ELR (cell line): ENCODE measurements around the gene TAL1.

Source experiments
- DNase-seq: peaks from one replicate; pipeline ENCODE4 v3.0.0-alpha.2; 2015; ENCODE audit warnings: low read depth

Gene TAL1

DNA sequence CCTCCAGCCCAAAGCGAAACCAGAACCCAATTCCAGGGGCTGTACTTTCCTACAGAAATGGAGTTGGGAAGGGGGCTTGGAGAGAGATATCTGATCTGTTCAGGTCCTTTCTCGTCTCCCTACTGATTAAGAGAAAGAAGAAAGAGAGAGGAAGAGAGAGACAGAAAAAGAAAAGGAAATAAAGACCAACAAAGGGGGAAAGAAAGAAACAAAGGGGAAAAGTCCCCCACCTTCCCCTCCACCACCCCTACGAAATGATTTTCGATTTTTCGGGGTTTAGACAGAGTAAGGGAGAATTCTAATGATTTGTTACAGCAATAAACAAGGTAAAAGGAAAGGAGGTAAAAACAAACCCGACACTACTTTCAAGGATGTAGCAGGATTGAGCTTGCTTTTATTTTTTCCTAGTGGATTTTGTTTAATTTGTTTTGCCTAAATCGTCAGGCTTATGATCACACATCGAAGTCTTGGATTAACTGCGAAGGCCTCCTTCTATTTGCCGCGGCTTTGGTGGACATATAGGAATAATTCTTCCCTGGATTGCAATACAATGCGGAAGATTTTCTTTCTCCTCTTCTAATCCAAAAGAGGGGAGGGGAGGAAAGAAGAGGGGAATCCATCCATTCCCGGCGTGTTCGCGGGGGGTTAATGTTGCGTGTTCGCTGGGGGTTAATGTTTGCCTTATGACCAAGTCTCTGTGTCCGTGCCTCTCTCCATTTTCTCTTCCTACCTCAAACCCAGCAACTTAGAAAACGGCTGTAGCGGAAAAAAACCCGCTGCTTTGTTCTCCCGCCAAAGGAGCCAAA is 1.9 kb downstream of the TAL1 start:
- no peak for DNase-seq

DNA sequence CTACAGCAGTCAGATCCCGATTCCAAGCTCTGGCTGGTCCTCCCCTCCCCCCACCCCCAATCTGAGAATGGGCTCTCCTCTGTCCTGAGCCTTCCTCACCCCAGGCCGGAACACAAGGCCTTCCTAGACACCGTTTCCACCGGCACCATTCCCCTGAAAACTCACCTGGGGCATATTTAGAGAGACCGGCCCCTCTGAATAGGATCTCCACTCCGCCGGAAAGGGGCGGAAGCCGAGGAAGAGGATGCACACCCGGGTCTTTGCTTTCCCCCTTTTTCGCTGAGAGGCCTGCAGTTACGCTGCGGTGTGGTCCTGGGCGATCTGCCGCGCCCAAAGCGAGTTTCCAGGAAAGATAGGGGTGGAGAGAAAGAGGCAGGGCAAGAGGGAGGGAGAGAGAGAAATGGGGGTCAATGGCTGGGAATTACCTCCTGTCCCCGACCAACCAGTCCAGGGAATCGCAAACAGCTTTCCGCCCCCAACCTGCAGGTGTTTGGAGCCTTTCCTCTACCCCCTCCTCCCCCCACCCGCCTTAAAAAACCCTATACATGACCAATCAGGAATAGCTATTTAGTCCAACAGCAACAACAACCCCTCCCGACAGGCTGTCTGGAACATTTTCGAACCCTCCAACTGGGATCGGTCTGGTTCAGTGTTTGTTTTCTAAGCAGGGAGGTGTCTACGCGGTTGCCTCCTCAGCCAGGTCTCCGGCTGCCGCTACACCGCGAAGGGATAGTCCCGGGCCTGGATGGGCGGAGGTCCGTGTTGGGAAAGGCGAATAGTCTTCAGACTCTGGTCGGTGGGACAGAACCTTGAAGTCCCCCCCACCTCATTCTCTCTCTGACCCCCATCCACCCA is 2.8 kb downstream of the TAL1 start:
- DNase-seq: no peak

DNA sequence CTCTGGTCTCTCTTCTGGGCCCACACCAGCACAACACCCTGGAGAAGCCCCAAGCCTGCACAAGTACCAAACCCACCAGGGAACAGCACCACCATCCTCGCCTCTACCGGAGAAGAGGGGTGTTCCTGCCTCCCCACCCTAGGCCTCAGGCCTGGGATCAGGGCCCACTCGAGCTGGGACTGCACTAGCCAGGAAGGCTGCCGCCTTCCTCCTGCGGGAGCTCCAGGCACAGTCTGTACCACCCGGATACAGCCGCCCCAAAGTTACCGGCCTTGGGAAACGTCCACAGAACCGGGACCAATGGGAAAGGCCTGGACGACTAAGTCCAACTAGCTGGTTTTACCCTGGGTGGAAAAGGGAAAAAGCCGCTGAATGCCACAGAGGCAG is 3.4 kb downstream of the TAL1 start:
- no peak for DNase-seq

DNA sequence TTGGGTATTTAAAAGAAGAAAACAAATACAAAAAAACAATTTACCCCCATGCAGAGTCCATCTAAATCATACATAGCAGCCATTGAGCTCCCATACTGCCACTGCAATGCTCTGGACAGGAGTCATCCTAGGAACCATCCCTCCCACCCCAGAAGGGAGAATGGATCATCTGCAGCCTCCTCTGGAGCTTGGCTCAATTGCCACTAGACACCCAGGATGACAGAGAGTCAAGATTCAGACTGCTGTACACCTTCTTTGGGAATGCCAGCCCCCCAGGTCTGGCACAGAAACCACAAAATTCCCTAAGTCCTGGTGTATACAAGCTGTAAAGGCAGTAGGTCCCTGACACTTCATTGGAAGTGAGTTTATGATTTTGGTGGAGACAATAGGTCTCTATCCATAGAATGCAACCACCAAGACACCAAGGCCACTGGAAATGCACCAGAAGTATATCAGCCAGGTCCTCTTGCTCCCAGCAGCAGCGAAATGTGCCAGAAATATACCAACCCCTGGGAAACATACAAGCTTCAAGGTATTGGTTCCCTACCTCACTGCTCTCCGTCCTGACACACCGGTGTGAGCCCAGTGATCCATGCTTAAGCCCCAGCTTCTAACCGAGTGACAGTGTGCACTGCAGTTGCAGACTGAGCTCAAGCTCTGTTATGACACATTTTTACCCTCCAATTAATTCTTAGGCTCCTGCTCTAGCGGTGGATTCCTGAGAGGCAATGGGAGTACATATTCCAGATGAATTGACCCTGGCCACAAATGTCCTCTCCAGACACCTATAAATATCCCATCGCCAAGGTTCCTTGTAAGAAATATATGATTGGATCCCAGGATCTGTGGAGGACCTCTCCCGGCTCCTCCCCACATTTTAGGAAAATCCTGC is 4.4 kb downstream of the TAL1 start:
- no peak for DNase-seq

DNA sequence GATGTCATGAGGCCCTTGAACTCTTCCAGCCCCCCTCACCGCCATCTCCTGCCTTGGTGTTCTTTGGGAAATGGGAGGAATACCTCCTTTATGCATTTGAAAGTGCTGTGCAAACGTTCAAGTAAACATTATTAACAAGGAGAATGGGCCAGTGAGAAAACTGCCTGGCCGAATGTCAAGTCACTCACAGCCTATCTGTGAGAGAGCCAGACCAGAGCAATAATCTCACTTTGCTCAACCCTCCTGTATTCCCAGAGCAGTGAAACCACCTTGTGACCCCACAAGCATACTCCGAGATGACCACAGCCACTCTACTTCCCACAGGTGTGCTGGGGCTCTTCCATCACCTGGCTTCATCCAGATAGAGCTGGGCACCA is 5.2 kb downstream of the TAL1 start:
- no peak for DNase-seq

DNA sequence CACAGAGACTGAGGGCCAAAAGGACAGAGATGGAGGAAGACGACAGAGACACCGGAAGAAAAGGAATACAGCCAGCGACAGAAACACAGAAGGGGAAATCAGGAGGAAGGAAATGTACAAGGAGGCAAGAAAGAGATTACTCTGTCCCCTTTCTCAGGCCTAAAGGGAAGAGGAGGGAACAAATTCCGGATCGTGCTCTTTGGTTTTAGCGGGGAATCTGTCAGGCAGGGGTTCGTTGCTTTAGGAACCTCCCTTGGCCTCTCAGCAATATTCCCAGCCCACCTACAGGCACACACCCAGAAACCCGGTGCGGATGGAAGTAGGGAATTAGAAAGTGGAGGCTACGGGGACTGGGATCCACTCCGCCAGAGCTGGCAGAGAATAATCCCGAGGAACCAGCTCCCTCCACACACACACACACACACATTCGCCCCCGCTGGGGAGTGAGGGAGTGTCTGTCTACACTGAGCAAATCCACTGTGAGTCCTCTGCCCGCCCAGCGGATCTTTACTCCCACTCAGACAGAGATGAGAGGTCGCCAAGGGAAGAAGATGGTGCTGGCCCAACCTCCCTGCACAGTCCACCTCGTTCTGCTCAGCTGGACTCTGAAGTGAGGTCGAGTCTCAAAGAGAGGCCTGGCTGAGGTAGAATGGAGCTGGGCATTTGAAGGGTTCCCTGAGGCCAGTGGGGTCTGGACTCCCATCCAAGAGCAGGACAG is 5.7 kb downstream of the TAL1 start:
- no peak for DNase-seq

DNA sequence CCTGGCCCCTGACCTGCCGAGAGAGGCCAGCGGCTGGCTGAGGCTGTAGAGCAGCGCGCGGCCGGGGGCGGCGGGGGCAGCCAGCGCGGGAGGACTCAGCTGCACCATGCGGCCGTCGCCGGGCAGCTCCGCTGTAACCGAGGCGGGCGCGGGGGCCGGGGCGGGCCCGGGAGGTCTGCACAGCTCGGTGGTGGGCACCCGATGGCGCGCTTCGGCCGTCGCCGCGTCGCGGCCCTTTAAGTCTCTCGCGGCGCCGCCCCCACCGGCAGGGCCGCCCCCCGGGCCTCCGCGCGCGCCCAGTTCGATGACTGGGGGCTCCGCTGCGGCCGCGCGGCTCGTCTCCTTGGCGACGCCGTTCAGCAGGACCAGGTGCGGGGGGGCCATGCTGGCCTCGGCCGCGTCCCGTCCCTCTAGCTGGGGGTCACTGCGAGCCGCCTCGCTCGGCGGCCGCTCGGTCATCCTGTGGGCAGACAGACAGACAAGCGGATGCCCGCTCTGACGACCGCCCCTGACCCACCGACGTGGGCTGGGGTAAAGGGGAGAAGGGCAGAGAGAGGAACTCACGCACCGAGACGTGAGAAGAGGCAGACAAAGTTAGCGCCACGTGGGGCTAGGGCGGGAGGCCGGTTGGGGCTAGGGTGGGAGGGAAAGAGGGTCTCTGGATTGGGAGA is 6.5 kb downstream of the TAL1 start:
- DNase-seq: no peak

DNA sequence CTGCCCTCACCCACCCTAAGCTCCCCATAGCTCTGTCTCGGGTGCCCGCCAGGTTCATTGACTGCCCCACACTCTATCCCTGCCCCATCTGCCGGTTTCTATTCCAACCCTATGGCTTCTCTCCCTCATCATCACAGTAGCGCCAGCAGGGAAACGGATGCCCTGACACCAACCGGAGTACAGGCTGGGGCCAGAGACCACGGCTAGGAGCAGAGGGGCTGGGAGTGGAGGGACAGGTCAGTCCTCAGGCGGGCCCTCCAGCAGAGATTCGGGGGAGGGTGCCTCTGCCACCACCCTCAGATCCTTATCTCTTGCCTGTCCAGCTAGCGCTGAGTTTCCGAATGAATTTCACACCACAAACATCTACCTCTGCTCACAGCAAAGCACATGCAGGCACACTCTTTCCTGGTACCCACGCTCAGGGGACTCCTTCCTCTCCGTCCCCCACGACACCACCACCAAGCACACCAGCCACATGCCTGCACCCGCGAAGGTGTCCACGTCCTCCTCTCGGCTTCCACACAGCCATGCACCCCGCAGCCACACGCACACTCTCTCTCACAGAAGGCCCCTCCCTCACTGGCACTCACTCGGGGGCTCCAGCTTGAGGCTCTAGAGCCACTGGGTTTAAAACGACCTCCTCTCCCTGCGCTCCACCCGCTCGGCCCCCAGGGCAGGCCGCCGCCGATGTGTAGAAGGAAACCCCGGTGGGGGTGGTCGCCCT is 7.2 kb downstream of the TAL1 start:
- no peak for DNase-seq

DNA sequence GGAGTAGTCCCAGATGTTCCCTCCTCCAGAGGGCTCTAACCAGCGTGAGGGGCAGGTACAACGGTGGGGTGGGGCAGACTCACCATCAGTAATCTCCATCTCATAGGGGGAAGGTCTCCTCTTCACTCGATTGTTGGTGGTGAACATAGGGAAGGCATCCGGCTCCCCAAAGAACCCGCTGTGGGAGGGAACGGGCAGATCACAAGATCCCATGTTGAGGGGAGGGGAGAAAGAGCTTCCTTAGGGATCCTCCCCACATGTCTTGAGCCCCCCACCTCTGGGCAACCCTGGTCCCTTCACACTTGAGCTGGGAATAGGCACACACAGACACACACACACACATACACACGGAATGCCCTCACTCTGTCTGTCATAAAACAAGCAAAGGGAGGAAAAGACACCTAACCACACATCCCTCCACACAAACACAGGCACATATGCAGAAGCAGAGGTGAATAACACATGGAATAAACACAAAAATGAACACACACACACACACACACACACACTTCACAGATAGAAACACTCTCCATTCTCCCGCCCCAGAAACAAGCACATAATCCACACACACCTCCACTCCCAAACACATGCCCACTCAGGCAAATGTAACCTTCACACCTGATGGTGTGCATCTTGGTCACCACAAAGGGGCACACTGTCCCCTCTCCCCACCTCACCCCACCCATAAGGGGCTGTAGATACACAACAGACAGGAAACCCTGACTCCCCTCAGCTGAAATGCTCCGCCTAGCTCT is 7.9 kb downstream of the TAL1 start:
- DNase-seq: no peak

DNA sequence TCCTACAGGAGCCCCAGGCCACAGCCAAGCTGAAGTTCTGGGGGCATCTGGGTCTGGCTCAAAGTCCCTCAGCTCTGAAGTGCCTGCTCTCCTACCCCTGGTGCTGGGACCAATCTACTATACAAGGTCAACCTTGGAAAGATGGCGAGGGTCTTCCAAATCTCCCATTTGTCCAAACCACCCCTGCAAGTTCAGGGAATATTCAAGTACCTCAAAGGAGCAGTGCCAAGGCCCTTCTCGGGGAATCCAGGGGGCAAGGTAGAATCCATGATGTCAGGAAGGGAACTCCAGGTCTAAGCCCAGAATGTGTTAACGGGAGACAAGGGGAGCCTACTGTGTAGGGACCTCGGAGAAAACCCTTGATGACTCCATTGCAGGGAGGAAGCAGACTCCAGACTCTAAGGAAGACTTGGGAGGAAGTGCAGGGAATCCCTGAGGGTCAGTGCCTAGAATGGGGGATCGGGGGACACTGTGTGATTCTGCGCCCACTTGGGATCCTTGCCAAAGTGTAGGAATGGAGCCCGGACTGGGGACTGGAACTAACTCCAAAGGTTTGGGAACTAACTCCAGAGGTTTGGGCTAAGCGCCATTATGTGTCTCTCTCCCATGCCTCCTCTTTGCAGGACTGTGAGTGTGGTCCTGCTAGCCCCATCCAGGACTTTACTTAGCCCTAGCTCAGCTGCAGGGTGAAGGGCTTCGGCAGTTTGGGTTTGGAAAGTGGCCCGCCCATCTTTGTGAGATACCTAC is 8.7 kb downstream of the TAL1 start:
- no peak for DNase-seq

DNA sequence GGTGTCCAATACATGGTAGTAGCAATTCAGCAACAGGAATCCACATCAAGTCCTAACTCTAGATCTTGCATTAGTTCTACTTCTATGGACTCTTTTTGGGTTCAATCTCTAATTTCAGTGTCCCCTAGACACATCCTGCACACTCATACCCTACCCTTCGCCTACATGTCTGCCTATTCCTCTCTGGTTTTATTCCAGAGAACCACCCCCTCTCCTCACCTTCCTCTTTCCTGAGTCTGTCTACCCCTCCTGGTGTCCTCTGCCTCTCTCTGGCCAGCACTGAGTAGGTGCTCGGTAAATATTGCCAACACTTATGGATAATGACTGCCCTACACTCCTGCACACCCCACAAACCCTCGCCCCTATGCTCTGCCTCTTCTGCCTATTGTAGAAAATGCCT is 9.5 kb downstream of the TAL1 start:
- DNase-seq: no peak

DNA sequence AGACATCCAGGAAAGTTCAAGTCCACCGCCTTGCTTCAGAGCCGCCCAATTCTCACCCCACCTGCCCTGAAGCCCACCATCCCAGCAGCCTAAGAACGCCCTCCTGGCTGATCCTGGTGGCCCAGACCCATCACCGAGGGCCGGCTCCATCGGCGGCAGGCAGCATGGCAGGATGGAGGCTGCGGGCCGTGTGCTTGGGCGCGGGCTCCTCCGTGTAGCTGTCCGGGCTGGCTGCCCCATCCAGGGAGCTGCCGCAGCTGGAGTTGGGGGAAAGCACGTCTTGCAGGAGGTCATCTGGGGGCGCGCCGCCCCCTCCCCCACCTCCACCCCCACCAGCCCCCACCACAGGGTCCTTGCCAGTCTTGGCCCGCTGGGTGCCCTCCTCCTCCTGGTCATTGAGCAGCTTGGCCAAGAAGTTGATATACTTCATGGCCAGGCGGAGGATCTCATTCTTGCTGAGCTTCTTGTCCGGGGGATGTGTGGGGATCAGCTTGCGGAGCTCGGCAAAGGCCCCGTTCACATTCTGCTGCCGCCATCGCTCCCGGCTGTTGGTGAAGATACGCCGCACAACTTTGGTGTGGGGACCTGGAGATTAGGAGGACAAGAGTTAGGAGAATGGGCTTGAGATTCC is 12.3 kb downstream of the TAL1 start:
- no peak for DNase-seq

DNA sequence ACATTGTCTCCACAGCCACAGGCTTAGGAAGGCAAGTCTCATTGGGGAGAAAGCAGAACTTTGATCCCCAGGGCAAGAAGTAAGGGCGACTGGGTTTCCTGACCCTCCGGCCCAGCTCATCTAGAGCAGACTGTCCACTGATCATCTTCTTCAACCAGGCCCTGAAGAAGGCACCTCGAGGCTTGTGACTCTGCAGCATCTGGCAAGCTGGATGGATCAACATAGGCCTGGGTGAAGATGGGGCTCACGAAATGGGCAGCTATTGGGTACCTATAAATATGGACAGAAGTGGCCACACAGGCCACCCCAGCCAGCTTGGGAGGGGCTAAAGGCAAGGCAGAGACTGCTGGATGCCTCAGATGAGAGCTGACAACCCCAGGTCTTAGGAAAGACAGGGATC is 13.0 kb downstream of the TAL1 start:
- no peak for DNase-seq

DNA sequence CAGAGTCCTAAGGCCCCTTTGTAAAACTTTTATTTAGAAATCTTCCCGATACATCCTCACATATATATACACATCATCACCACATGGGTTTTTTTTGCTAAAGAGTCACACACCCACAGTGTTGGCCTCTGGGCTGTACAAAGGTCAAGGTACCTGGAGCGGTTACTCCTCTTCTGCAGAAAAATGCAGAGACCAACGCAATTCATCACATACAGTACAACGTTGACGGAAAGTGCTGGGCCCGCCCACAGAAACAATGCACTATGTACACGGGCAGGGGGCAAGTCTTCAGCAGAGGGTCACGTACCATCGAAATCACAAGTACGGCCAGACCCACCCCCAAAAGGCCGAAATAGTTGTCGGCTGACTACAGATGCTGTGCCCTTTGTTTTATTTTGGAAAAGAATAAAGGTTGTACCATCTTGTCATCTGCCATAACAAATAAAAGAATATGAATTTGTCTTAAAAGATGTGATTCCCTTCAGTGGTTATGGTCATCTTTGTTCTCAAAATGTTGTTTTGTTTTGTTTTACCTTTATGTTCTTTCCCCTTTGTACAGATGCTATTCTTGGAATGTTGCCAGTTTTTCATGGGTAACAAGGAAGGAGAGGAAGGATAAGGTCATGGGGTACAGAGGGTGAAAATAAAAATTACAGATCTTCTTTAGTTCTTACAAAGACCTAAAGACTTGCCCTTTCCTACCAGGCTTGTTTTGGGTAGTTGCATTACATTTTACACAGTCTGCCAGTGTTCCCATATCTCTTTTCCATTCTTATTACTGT is 15.6 kb downstream of the TAL1 start:
- DNase-seq: no peak

DNA sequence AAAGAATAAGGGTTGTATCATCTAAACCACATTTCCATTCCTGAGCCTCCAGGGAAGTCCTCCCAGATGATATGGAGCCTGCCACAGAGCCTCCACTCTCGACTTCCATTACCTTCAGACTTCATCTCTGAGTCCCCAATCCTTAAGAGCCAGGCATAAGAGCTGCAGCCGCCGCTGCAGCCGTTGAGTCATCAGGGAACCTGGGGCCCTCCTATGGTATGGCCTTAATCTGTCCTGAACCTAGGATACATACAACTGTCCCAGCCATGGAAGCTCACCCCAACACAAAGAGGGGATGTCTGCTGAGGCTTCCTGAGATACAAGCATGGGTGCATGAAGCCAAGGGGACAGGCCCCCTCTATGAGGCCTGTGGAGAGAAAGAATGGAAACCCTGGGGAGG is 16.3 kb downstream of the TAL1 start:
- no peak for DNase-seq

DNA sequence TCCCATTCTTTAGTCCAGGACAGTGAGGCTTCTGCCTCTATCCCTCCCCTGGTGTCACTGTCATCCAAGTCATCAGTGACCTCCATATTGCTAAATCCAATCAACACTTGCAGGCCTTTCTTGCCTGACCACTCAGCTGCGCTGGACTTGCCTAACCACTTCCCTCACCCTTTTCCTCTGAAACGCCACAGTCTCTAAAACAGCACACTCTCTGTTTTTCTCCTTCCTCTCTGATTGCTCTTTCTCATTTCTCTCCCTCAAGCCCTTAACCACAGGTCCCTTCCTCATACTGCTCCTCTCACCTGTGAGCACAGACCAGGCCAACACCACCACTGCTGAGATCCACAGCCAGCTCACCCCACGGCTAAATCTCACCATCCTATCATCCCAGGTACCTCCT is 17.5 kb downstream of the TAL1 start:
- DNase-seq: no peak

DNA sequence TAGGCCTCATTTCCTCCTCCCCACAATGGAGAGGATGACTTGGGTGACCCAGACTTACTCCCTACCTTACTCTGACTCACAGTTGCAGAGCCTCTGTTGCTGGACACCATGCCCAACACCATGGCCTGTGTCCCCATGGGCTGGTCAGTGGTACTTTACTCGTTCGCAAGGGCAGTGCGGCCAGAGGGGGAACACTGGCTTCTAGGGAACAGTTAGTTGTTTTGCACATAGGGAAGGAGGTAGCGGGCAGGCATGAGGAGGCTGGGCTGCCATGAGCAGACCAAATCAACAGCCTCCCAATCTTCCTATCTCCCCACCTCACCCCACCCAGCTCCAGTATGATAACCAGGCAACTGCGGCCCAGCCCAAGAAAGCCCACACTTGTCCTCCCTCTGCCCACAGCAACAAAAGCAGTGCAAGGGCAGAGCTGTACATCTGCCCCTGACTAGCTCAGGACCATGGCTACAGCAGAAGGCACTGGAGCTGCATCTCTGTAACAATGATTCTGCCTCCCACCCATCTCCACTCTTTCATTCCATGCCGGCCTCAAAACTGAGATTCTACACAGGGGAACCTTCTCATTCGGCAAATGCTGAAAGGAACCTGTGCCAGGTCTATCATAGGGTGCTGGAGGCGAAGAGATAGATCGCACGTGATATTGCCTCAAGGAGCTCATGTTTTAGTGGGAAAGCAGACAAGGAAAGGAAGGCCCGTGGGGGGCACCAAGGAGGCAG is 18.6 kb downstream of the TAL1 start:
- DNase-seq: no peak
